Neural crest cell (in vitro differentiated cells): ENCODE data around the gene ARL6IP6. TPM values are rescaled to one million over a fixed set of nuclear protein-coding genes. Genes with fewer than 3 reads are reported as not detected.

Source experiments
- DNase-seq: peaks from one replicate; pipeline ENCODE4 v3.0.0; 2021; ENCODE audit warnings: low read depth, mixed read lengths, low spot score
- H3K27ac Mint-ChIP-seq: one replicate; pipeline ENCODE4 v1.8.0; 2021; ENCODE audit warnings: mild to moderate bottlenecking, mixed read lengths; ENCODE audit not compliant: unreplicated experiment
- H3K27me3 Mint-ChIP-seq: 2 replicates; pipeline ENCODE4 v1.8.0; 2021; ENCODE audit warnings: low read depth, mild to moderate bottlenecking, mixed read lengths
- H3K36me3 Mint-ChIP-seq: 2 replicates; pipeline ENCODE4 v1.8.0; 2021; ENCODE audit warnings: low read depth, mild to moderate bottlenecking, mixed read lengths
- H3K4me1 Mint-ChIP-seq: 2 replicates; pipeline ENCODE4 v1.8.0; 2021; ENCODE audit warnings: mixed read lengths
- H3K4me3 Mint-ChIP-seq: one replicate; pipeline ENCODE4 v1.8.0; 2021; ENCODE audit warnings: mild to moderate bottlenecking, mixed read lengths
- H3K9me3 Mint-ChIP-seq: 2 replicates; pipeline ENCODE4 v1.8.0; 2021; ENCODE audit warnings: mixed read lengths
- total RNA-seq: library from RNA; stranded (reverse); gene quantifications from 2 replicates; pipeline ENCODE4 v1.2.1, GENCODE V29; 2021
- TF ChIP-seq, protein P1 (sequence below): fragments of 200-600 bp; sonication (generic); conservative IDR thresholded peaks from 2 replicates; pipeline ENCODE4 v1.5.0; 2021; ENCODE audit warnings: antibody characterized with exemption, mild to moderate bottlenecking

Gene ARL6IP6
- total RNA-seq, 1 donor from 2014 or later: 51.9 TPM

DNA sequence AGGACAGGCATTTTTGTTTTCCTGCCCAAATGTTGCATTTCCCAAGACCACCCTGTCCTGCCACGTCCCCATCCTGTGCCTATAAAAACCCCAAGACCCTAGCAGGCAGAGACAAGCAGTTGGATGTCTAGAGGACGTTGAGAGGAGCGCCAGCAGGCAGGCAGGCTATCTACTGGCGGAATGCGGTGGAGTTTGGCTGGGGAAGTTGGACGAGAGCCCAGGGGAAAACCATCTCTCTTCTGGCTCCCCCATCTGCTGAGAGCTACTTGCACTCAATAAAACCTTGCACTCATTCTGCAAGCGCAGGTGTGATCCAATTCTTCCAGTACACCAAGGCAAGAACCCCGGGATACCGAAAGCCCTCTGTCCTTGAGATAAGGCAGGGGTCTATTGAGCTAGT, 72.5 kb downstream of the ARL6IP6 start:
- Mint-ChIP-seq H3K9me3 (peaks cover 8% of the 10 kb centered on the region), H3K4me3 (no peak overlapping the region), H3K27me3 (no peaks in the 10 kb centered on the region), H3K36me3 (peaks cover 3% of the 10 kb centered on the region), H3K4me1 (no peaks in the 10 kb centered on the region), H3K27ac (no peak overlapping the region)
- TF ChIP-seq, protein P1, sequence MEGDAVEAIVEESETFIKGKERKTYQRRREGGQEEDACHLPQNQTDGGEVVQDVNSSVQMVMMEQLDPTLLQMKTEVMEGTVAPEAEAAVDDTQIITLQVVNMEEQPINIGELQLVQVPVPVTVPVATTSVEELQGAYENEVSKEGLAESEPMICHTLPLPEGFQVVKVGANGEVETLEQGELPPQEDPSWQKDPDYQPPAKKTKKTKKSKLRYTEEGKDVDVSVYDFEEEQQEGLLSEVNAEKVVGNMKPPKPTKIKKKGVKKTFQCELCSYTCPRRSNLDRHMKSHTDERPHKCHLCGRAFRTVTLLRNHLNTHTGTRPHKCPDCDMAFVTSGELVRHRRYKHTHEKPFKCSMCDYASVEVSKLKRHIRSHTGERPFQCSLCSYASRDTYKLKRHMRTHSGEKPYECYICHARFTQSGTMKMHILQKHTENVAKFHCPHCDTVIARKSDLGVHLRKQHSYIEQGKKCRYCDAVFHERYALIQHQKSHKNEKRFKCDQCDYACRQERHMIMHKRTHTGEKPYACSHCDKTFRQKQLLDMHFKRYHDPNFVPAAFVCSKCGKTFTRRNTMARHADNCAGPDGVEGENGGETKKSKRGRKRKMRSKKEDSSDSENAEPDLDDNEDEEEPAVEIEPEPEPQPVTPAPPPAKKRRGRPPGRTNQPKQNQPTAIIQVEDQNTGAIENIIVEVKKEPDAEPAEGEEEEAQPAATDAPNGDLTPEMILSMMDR: no peak
- DNase-seq: no peak

DNA sequence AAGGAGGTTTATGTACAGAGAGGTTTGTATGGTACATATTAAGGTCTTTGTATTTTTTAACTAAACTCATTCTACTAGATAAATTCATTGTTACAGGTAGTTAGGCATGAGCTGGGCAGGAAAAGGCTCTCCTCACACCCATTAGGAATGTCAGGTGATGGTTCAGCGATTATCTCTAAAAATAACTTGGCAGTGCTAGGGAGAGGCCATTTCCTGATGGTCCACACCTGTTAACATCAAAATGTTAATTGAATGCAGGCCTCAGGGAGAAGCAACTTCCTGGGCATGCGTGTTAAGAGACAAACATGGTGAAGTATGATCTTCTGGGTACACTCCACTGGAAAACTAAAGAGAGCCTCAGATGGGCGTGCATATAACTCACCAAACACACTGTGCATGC, 73.6 kb downstream of the ARL6IP6 start:
- Mint-ChIP-seq H3K4me3 (no peak overlapping the region), H3K9me3 (peaks cover 7% of the 10 kb centered on the region), H3K36me3 (peaks cover 2% of the 10 kb centered on the region), H3K27ac (no peak overlapping the region), H3K4me1 (no peaks in the 10 kb centered on the region), H3K27me3 (no peaks in the 10 kb centered on the region)
- TF ChIP-seq, protein P1: no peak
- DNase-seq: no peak

DNA sequence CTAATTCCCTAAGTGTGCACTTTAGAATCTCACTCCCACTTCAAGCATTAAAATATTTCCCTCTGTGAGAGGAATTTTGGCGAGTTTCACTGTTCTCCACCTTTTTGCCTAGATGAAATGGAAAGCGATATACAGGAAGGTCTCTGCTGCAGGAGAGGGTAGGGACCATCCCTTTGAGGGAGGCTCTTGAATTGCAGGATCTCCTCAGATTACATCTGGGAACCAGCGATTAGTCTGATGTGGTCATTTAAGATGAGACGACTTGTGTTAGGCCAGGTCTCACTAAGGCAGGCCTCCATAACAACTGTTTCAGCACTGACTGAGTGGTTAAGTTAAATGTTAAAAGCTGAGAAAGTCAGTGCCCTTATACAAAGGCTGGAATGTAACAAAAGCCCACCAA, 74.6 kb downstream of the ARL6IP6 start:
- no peaks in the 10 kb centered on the region for H3K4me1 Mint-ChIP-seq
- DNase-seq: no peak
- no peak overlapping the region for H3K4me3 Mint-ChIP-seq
- H3K36me3 Mint-ChIP-seq: no peaks in the 10 kb centered on the region
- TF ChIP-seq, protein P1: no peak
- H3K27me3 Mint-ChIP-seq: no peaks in the 10 kb centered on the region
- no peak overlapping the region for H3K27ac Mint-ChIP-seq
- H3K9me3 Mint-ChIP-seq: peaks cover under 1% of the 10 kb centered on the region

DNA sequence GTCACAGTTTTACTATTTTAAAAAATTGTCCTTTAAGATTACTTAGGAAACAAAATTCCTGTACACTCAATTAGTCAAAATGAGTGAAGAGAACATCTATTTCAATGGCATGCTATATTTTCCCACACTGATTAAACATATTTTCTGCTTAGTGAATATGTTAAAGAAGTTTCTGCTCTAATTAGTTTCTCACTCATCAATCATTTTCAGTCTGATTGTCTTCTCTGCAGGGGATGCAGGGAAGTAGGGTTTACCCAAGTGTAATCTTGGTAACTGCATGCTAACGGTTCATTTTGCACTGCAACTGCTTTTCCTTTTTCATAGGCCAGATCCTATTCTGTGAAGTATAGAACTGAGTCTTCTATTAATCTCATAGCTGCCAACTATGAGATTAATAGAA, 78.5 kb downstream of the ARL6IP6 start:
- TF ChIP-seq, protein P1: no peak
- H3K4me3 Mint-ChIP-seq: no peak overlapping the region
- H3K27me3 Mint-ChIP-seq: no peaks in the 10 kb centered on the region

DNA sequence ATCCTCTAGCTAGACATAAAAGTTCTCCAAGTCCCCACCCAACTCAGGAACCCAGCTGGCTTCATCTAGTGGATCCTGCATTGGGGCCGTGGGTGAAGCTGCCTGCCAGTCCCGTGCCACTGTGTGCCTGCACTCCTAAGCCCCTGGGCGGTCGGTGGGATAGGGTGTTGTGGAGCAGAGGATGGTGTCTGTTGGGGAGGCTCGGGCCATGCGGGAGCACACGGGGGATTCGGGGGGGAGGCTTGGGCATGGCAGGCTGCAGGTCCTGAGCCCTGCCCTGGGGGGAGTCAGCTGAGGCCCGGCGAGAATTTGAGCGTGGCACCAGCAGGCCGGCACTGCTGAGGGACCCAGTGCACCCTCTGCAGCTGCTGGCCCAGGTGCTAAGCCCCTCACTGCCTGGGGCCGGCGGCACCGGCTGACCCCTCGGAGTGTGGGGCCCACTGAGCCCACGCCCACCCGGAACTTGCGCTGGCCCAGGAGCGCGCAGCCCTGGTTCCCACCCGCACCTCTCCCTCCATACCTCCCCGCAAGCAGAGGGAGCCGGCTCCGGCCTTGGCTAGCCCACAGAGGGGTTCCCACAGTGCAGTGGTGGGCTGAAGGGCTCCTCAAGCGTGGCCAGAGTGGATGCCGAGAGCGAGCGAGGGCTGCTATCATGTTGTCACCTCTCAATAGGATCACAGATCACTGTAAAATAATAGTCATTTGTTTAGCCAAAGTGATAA, 86.4 kb downstream of the ARL6IP6 start:
- Mint-ChIP-seq H3K9me3 (peaks cover 13% of the 10 kb centered on the region), H3K4me3 (no peak overlapping the region)

More for the DNA sequence above, 78.5 kb downstream of the ARL6IP6 start:
- Mint-ChIP-seq H3K27ac (no peak overlapping the region), H3K4me1 (no peaks in the 10 kb centered on the region), H3K9me3 (peaks cover 10% of the 10 kb centered on the region), H3K36me3 (no peaks in the 10 kb centered on the region)
- no peak for DNase-seq

More for the DNA sequence above, 86.4 kb downstream of the ARL6IP6 start:
- TF ChIP-seq, protein P1: no peak
- Mint-ChIP-seq H3K4me1 (no peaks in the 10 kb centered on the region), H3K27ac (no peak overlapping the region), H3K27me3 (no peaks in the 10 kb centered on the region), H3K36me3 (no peaks in the 10 kb centered on the region)
- no peak for DNase-seq
